Stimulated activated CD4-positive, alpha-beta T cell treated with anti-CD3 and anti-CD28 coated beads, Interleukin-1b, Interleukin-23, amount 100 ng/mL, for 4 hours (primary cell): ENCODE results near the gene ZC3H12A.
"Not testable (repeated sequence)": the region's sequence is repeated elsewhere in the genome, so short reads cannot be mapped to it uniquely, and the experiment has no call there.

Experiments used
- DNase-seq, 2 donors: peaks; one replicate each; pipeline ENCODE4 v3.0.0-alpha.2; 2020; ENCODE audit warnings: low read depth in 2 of 2

Gene ZC3H12A

DNA sequence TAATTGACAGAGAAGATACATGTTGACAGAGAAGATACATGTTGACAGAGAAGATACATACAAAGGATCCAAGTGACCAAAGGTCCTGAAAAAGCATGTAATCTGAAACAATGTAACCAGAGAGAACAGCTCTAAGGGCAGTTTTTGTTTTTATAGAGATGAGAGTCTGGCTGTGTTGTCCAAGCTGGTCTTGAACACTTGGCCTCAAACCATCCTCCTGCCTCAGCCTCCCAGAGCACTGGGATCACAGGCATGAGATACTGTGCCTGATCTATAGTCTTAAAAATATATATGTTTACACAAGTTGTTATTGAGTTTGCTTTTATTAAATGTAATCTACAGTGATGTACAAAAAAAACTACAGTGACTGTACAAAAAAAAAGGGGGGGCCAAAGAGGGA lies 27.7 kb downstream of the ZC3H12A start:
- no peak for DNase-seq

DNA sequence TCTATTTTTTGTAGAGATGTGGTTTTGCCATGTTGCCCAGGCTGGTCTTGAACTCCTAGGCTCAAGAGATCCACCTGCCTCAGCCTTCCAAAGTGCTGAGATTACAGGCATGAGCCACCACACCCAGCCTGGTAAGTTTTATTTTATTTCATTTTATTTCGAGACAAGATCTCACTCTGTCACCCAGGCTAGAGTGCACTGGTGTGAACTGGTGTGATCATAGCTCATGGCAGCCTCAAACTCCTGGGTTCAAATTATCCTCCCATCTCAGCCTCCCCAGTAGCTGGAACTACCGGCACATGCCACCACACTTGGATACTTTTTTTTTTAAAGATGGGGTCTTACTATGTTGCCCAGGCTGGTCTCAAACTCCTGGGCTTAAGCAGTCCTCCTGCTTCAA lies 28.4 kb downstream of the ZC3H12A start:
- DNase-seq = not testable (repeated sequence)

- no peak for DNase-seq
Observed at GRCh38 chr1:37506740-37507139, 32.4 kb downstream of the ZC3H12A start.

DNA sequence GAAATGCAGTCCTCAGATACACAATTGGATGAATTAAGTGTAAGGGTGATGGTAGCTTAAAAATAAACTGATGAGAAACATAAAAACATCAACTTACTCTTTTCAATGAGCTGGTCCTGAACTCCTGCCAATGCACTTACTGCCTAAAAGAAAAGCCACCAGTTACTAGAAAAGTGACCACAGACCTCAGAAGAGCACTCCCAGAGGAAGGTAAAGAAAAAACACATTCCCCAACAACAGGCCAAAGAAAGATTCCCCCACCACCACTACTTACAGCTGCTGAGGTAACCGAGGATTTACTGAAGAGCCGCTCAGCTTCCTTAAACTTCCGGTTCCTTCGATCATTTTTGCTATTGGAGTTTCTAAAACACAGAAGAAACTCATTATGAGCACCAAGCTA lies 34.8 kb downstream of the ZC3H12A start:
- no peak for DNase-seq

GRCh38 chr1:37513795-37514349 lies 39.5 kb downstream of the ZC3H12A start:
- DNase-seq = peak; percentile 54

DNA sequence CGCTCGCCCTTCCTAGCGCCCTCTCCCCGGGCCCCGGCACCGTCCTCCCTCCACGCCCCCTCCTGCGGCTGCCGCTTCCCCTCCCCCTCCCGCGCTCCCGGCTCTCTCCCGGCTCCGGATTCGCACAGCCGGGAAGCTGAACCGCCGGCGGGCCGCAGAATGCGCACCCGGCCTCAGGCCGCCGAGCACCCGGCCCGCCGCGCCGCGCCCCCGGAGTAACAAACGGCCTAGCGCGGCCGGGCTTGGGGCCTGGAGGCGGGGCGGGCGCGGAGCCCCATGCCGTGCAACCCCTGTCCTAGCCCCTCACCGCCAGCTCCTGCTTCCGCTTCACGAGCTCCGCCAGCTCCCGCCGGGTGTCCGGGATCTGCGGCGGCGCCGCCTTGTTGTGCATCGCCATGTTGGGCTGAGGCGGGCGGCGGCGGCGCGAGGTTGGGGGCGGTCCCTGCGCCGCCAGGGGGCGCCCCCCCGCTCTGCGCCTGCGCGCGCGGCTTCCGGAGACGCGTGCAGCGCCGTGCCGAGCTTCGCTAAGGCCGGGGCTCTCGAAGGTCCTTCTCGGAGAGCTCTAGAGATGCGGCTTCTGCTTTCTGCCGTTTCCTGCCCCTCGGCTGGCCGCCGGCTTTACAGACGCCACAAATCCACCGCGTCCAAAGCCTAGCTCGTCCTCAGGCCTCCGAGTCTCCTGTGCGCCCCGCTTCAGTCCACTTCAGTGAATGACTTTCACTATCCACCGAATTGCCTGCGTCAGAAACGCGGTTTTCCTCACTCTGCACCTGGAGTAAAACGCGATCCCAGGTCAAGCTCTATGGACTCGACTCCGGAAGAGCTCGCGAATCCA lies 40.2 kb downstream of the ZC3H12A start, which contains the start of gene MEAF6:
TSS of gene MEAF6 (minus strand) at position 417 of the 835 bp plus-strand sequence. CDS start at position 397, 20 bp downstream.
- peak; percentile 78 to 84 for DNase-seq

DNA sequence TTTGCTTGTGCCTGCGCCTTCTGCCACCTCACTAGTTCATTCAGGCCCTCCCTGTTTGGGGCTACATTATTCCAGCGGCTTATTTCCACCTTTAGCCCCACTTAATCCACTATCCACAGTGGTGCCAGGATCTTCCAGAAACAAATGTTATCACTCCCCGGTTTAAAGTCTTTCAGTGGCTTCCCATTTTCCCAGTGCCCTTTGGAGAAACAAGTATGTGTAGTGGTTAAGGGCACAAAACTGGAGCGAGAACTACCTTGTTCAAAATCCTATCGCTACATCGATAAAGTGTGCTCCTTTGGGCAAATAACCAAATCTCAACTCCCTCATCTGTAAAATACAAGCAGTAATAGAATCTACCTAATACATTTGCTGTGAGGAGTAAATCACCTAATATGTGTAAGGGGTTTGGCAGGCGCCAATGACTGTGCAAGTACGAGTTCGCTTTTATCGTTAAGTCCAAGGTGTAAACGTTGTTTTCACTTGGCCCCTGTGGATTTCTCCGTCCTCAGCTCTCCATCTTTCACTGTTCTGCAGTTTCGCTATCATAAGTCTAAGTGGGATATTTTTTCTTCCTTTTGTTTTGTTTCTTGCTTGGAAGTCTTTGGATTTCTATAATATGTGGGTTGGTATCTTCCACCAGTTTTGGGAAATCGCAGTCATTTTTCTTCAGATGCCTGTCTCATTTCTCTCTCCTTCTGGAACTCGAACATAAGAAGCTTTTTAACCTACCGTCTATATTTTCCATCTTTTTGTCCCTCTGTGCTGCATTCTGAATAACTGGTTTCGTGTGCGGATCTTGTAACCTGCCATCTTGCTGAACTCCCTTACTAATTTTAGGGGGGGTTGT lies 41.0 kb downstream of the ZC3H12A start:
- no peak for DNase-seq

DNA sequence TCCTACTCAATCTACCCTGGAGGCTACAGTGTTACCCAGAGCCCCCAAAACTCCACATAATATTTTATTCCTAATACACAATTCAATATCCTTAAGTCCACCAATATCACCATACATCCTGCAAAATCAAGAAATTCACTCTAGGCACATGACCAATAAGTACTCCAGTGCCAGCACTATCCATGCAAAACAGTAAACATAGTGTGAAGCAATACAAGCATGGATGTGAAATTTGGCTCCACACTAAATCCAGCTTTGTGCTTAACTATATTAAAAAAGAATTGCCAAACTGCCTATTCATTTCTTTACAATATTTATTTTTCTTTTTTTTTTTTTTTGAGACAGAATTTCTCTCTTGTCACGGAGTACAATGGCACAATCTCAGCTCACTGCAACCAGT lies 43.2 kb downstream of the ZC3H12A start:
- DNase-seq = no peak

DNA sequence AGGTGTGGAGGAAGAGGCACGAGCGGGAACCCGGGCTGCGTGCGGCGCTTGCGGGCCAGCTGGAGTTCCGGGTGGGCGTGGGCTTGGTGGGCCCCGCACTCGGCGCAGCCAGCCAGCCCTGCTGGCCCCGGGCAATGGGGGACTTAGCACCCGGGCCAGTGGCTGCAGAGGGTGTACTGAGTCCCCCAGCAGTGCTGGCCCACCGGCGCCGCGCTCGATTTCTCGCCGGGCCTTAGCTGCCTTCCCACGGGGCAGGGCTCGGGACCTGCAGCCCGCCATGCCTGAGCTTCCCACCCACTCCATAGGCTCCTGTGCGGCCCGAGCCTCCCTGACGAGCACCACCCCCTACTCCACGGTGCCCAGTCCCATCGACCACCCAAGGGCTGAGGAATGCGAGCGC lies 43.9 kb downstream of the ZC3H12A start:
- DNase-seq = not testable (repeated sequence)

- DNase-seq = not testable (repeated sequence)
Observed at GRCh38 chr1:37518929-37519328, 44.5 kb downstream of the ZC3H12A start.

- no peak for DNase-seq
Observed at GRCh38 chr1:37519613-37520012, 45.2 kb downstream of the ZC3H12A start.

GRCh38 chr1:37529888-37530287 lies 55.5 kb downstream of the ZC3H12A start:
- DNase-seq = not testable (repeated sequence)

DNA sequence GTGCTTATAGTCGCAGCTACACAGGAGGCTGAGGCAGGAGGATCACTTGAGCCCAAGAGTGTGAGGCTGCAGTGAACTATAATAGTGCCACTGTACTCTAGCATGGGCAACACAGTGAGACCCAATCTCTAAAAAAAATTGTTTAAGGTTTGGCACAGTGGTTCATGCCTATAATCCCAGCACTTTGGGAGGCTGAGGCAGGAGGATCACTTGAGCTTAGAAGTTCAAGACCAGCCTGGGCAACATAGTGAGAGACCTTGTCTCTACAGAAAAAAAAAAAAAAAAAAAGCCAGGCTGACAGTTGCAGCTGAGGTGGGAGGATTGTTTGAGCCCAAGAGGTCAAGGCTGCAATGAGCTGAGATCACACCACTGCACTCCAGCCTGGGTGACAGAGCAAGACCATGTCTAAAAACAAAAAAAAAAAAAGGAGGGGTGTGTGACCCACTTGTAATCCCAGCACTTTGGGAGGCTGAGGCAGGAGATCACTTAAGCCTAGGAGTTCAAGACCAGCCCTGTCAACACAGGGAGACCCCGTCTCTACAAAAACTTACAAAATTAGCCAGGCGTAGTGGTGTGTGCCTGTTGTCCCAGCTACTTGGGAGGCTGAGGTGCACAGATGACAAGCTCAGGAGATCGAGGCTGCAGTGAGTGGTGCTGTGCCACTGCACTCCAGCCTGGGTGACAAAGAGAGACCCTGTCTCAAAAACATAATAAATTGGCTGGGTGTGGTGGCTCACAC lies 58.2 kb downstream of the ZC3H12A start:
- not testable (repeated sequence) for DNase-seq

GRCh38 chr1:37533317-37534093 lies 59.1 kb downstream of the ZC3H12A start:
- DNase-seq = no peak
